H1 (cell line): Measurements from ENCODE around the gene SPINK7. TPM values are rescaled to one million over a fixed set of nuclear protein-coding genes. Genes with fewer than 3 reads are reported as not detected.

Experiments used
- CTCF ChIA-PET: fragments of 300-600 bp; sonication (Branson Sonifier 250); formaldehyde crosslinking; loops from one replicate; lab custom pipeline; 2021; ENCODE audit not compliant: partially characterized antibody; lab: Charles Lee
- POLR2A ChIA-PET: fragments of 300-600 bp; sonication (Branson Sonifier 250); formaldehyde crosslinking; loops from one replicate; lab custom pipeline; 2021; ENCODE audit warnings: inconsistent platforms; ENCODE audit not compliant: partially characterized antibody; lab: Charles Lee
- DNase-seq, 2 experiments: peaks; one replicate each; pipeline versions ENCODE4 v3.0.0 to v3.0.0-alpha.2; 2010 to 2022; ENCODE audit warnings: low spot score in 2 of 2, low read depth in 1 of 2, mixed read lengths in 1 of 2
- FAIRE-seq: peaks from 2 replicates; lab custom pipeline; 2011; peaks lifted over from hg19 to GRCh38; lab: Jason Lieb, UNC
- H2AFZ ChIP-seq: 2 replicates; pipeline ENCODE4 v1.8.1; 2012; ENCODE audit warnings: low read length, inconsistent platforms
- H2AK5ac ChIP-seq: 2 replicates; pipeline ENCODE4 v1.6.1; 2013; ENCODE audit warnings: low read depth, low read length
- H2BK120ac ChIP-seq: replicated peaks from 2 replicates; pipeline ENCODE3; 2013; ENCODE audit warnings: low read depth, low read length, inconsistent platforms
- H2BK12ac ChIP-seq: 2 replicates; pipeline ENCODE4 v1.6.1; 2013; ENCODE audit warnings: low read depth, low read length
- H2BK15ac ChIP-seq: 2 replicates; pipeline ENCODE4 v1.6.1; 2013; ENCODE audit warnings: low read length
- H2BK20ac ChIP-seq: 2 replicates; pipeline ENCODE4 v1.6.1; 2013; ENCODE audit warnings: low read length
- H2BK5ac ChIP-seq: 2 replicates; pipeline ENCODE4 v1.6.1; 2013; ENCODE audit warnings: low read depth, low read length
- H3K14ac ChIP-seq: 2 replicates; pipeline ENCODE4 v1.6.1; 2013; ENCODE audit warnings: inconsistent platforms; ENCODE audit not compliant: insufficient read length
- H3K18ac ChIP-seq: 2 replicates; pipeline ENCODE4 v1.6.1; 2013; ENCODE audit warnings: low read length; ENCODE audit errors: extremely low read depth
- H3K23ac ChIP-seq: 2 replicates; pipeline ENCODE4 v1.6.1; 2013; ENCODE audit warnings: inconsistent platforms; ENCODE audit not compliant: insufficient read length
- H3K23me2 ChIP-seq: 2 replicates; pipeline ENCODE4 v1.6.1; 2013; ENCODE audit warnings: low read depth, low read length
- H3K27ac ChIP-seq: 2 replicates; pipeline ENCODE4 v1.6.1; 2011; ENCODE audit warnings: low read depth, low read length, inconsistent platforms
- H3K27me3 ChIP-seq, 4 experiments: replicated peaks in 1 of 4; 1 replicate in 1 of 4; 2 replicates in 3 of 4; pipeline versions ENCODE4 v1.6.1 to v1.8.1; 2011 to 2013; ENCODE audit warnings: low read length in 3 of 4, mild to moderate bottlenecking in 3 of 4, inconsistent platforms in 2 of 4, mixed read lengths in 2 of 4, moderate library complexity in 1 of 4; ENCODE audit not compliant: control insufficient read depth in 3 of 4, insufficient read depth in 3 of 4; ENCODE audit errors: extremely low read depth in 1 of 4
- H3K36me3 ChIP-seq, 4 experiments: 2 replicates each; pipeline versions ENCODE4 v1.6.1 to v1.8.1; 2011 to 2013; ENCODE audit warnings: mild to moderate bottlenecking in 4 of 4, low read length in 3 of 4, moderate library complexity in 2 of 4, control low read depth in 1 of 4, inconsistent platforms in 1 of 4; ENCODE audit not compliant: insufficient read depth in 4 of 4, control insufficient read depth in 2 of 4
- H3K4ac ChIP-seq: replicated peaks from 2 replicates; pipeline ENCODE3; 2013; ENCODE audit warnings: low read length, low read depth, mixed read lengths, inconsistent platforms; ENCODE audit not compliant: insufficient read length
- H3K4me1 ChIP-seq, 4 experiments: replicated peaks in 1 of 4; 1 replicate in 1 of 4; 2 replicates in 3 of 4; pipeline versions ENCODE4 v1.6.1 to v1.8.1; 2011 to 2013; ENCODE audit warnings: low read length in 3 of 4, inconsistent platforms in 2 of 4, mixed read lengths in 1 of 4; ENCODE audit not compliant: insufficient read depth in 4 of 4, control insufficient read depth in 3 of 4
- H3K4me2 ChIP-seq, 2 experiments: 2 replicates each; pipeline versions ENCODE4 v1.6.1 to v1.8.1; 2011 to 2013; ENCODE audit warnings: low read depth in 2 of 2, low read length in 2 of 2, control low read depth in 1 of 2, inconsistent platforms in 1 of 2, mild to moderate bottlenecking in 1 of 2; ENCODE audit not compliant: insufficient read depth in 1 of 2
- H3K4me3 ChIP-seq, 4 experiments: fragments of 200-600, 300-600 bp in 1 of 4; sonication (generic), shearing (Covaris generic), sonication (Bioruptor Twin) in 1 of 4; 2 replicates each; pipeline versions ENCODE4 v1.5.1 to v1.8.1; 2011 to 2016; ENCODE audit warnings: low read length in 4 of 4, low read depth in 3 of 4, control low read depth in 2 of 4, inconsistent platforms in 2 of 4, mild to moderate bottlenecking in 2 of 4, mixed read lengths in 1 of 4, moderate library complexity in 1 of 4; ENCODE audit not compliant: insufficient read depth in 2 of 4; ENCODE audit errors: extremely low read depth in 1 of 4
- H3K56ac ChIP-seq: replicated peaks from 2 replicates; pipeline ENCODE3; 2013; ENCODE audit warnings: low read depth, mild to moderate bottlenecking, mixed read lengths, low read length, inconsistent platforms; ENCODE audit not compliant: insufficient read length
- H3K79me1 ChIP-seq: 2 replicates; pipeline ENCODE4 v1.6.1; 2013; ENCODE audit warnings: low read depth, low read length, control low read depth
- H3K79me2 ChIP-seq, 2 experiments: 2 replicates each; pipeline versions ENCODE4 v1.6.1 to v1.8.1; 2012 to 2013; ENCODE audit warnings: low read length in 2 of 2, mild to moderate bottlenecking in 2 of 2, inconsistent platforms in 1 of 2; ENCODE audit not compliant: insufficient read depth in 2 of 2, control insufficient read depth in 1 of 2
- H3K9ac ChIP-seq, 4 experiments: replicated peaks in 1 of 4; 1 replicate in 1 of 4; 2 replicates in 3 of 4; pipeline versions ENCODE4 v1.6.1 to v1.8.1; 2011 to 2013; ENCODE audit warnings: low read depth in 3 of 4, low read length in 3 of 4, control low read depth in 2 of 4, mild to moderate bottlenecking in 2 of 4, moderate library complexity in 2 of 4, inconsistent platforms in 1 of 4; ENCODE audit errors: extremely low read depth in 1 of 4
- H3K9me3 ChIP-seq, 2 experiments: 2 replicates each; pipeline versions ENCODE4 v1.6.1 to v1.8.1; 2012 to 2013; ENCODE audit warnings: mild to moderate bottlenecking in 2 of 2, moderate library complexity in 2 of 2, control low read depth in 1 of 2, inconsistent platforms in 1 of 2, low read depth in 1 of 2, low read length in 1 of 2, mixed read lengths in 1 of 2; ENCODE audit not compliant: insufficient read depth in 2 of 2
- H4K20me1 ChIP-seq, 2 experiments: replicated peaks in 1 of 2; 2 replicates each; pipeline versions ENCODE3 to v1.8.1; 2011 to 2013; ENCODE audit warnings: inconsistent platforms in 2 of 2, low read length in 2 of 2, mild to moderate bottlenecking in 1 of 2; ENCODE audit not compliant: insufficient read depth in 2 of 2, control insufficient read depth in 1 of 2
- H4K5ac ChIP-seq: 2 replicates; pipeline ENCODE4 v1.6.1; 2013; ENCODE audit warnings: low read length, low read depth, mixed read lengths, inconsistent platforms; ENCODE audit not compliant: insufficient read length
- H4K8ac ChIP-seq: 2 replicates; pipeline ENCODE4 v1.8.0; 2013; ENCODE audit warnings: mild to moderate bottlenecking, moderate library complexity, low read length, inconsistent platforms; ENCODE audit not compliant: insufficient read depth; ENCODE audit errors: extremely low read depth
- H4K91ac ChIP-seq: replicated peaks from 2 replicates; pipeline ENCODE3; 2013; ENCODE audit warnings: low read length, mixed read lengths, inconsistent platforms; ENCODE audit not compliant: insufficient read length
- CEBPB ChIP-seq: IDR thresholded peaks from 2 replicates; pipeline ENCODE4 v1.6.1; 2012; ENCODE audit warnings: low read depth, low read length
- EGR1 ChIP-seq: IDR thresholded peaks from 2 replicates; pipeline ENCODE4 v1.6.1; 2011; ENCODE audit warnings: low read depth, low read length, borderline replicate concordance
- GTF2F1 ChIP-seq: IDR thresholded peaks from 2 replicates; pipeline ENCODE4 v1.6.1; 2012; ENCODE audit warnings: low read depth, low read length, improper control_type of control experiment, borderline replicate concordance
- HDAC6 ChIP-seq: IDR thresholded peaks from one replicate; pipeline ENCODE4 v1.7.1; 2012; ENCODE audit warnings: low read depth, mild to moderate bottlenecking, inconsistent platforms, low read length, moderate library complexity
- KDM5A ChIP-seq: fragments of 200-600 bp; IDR thresholded peaks from 2 replicates; pipeline ENCODE4 v1.7.1; 2012; ENCODE audit warnings: mild to moderate bottlenecking, low read length, inconsistent platforms, mixed read lengths
- RAD21 ChIP-seq, 2 experiments: IDR thresholded peaks in 1 of 2; conservative IDR thresholded peaks in 1 of 2; 2 replicates each; pipeline ENCODE4 v1.6.1; 2011; ENCODE audit warnings: low read depth in 2 of 2, low read length in 2 of 2, improper control_type of control experiment in 1 of 2, inconsistent platforms in 1 of 2, mild to moderate bottlenecking in 1 of 2, moderate library complexity in 1 of 2
- SIN3A ChIP-seq, 2 experiments: IDR thresholded peaks in 1 of 2; conservative IDR thresholded peaks in 1 of 2; 2 replicates each; pipeline ENCODE4 v1.6.1; 2011 to 2012; ENCODE audit warnings: low read length in 2 of 2, improper control_type of control experiment in 1 of 2, low read depth in 1 of 2, mild to moderate bottlenecking in 1 of 2
- SIX5 ChIP-seq: IDR thresholded peaks from 2 replicates; pipeline ENCODE4 v1.6.1; 2011; ENCODE audit warnings: mild to moderate bottlenecking, low read depth, low read length
- SP1 ChIP-seq: IDR thresholded peaks from 2 replicates; pipeline ENCODE4 v1.6.1; 2011; ENCODE audit warnings: low read depth, low read length
- SRF ChIP-seq: IDR thresholded peaks from 2 replicates; pipeline ENCODE4 v1.6.1; 2011; ENCODE audit warnings: mild to moderate bottlenecking, low read depth, low read length, moderate library complexity
- TEAD4 ChIP-seq: IDR thresholded peaks from 2 replicates; pipeline ENCODE4 v1.6.1; 2012; ENCODE audit warnings: low read depth, low read length, inconsistent platforms, mixed read lengths
- polyA plus RNA-seq, 7 experiments: library from polyadenylated mRNA; depleted of rRNA in 3 of 7; stranded (reverse) in 5 of 7; unstranded in 2 of 7; fragments of >200 nt in 5 of 7; fragments of 200-250 nt in 2 of 7; gene quantifications; 1 replicate in 5 of 7; 2 replicates in 1 of 7; 4 replicates in 1 of 7; pipeline versions ENCODE4 v1.2.1 to v1.2.3, GENCODE V29; 2011 to 2013; ENCODE audit warnings: missing spikeins in 2 of 7, mixed read lengths in 2 of 7
- total RNA-seq: library from RNA; stranded (reverse); fragmentation: NEBNext Ultra II Directional; extraction: Animal tissue kit (Norgen Biotek cat#: 25700); gene quantifications from 2 replicates; pipeline ENCODE4 v1.2.1, GENCODE V29; 2021
- TF ChIP-seq, protein P1 (sequence below): IDR thresholded peaks from 2 replicates; pipeline ENCODE4 v1.6.1; 2012; ENCODE audit warnings: inconsistent platforms

SPINK7 gene
- total and polyA plus RNA-seq, 2 of the 8 experiments (the other 6 are each of a cell fraction or from before 2014, with no cell fraction given): not detected

GRCh38 chr5:148309746-148310145 lies 2.5 kb upstream of the SPINK7 start:
- no peaks in the 10 kb centered on the region; the same call in 1 of the 2 replicates for H3K79me1 ChIP-seq
- no peak overlapping the region for H3K56ac ChIP-seq
- no peaks in the 10 kb centered on the region for H3K4me1 ChIP-seq
- no peak overlapping the region for H2AFZ ChIP-seq
- no peak overlapping the region for H4K8ac ChIP-seq
- H3K23ac ChIP-seq: no peak overlapping the region
- H2BK12ac ChIP-seq: no peak overlapping the region
- no peak overlapping the region for H3K18ac ChIP-seq
- no peak overlapping the region for H2AK5ac ChIP-seq
- no peak overlapping the region for H3K27ac ChIP-seq
- no peak overlapping the region for H2BK15ac ChIP-seq
- H2BK20ac ChIP-seq: no peak overlapping the region
- H4K5ac ChIP-seq: no peak overlapping the region
- POLR2A ChIA-PET: no interaction called here
- H3K4ac ChIP-seq: no peak overlapping the region
- H3K9ac ChIP-seq: no peak overlapping the region
- no peaks in the 10 kb centered on the region for H3K36me3 ChIP-seq
- H3K4me2 ChIP-seq: no peak overlapping the region
- FAIRE-seq: no peak
- H2BK120ac ChIP-seq: no peak overlapping the region
- H3K23me2 ChIP-seq: no peaks in the 10 kb centered on the region
- H4K20me1 ChIP-seq: no peaks in the 10 kb centered on the region
- no peak overlapping the region for H3K4me3 ChIP-seq
- H4K91ac ChIP-seq: no peak overlapping the region
- no peak for DNase-seq
- H3K9me3 ChIP-seq: peaks cover 0 to 4% of the 10 kb centered on the region in 2 experiments; a peak in 1 of 4 replicates
- H3K14ac ChIP-seq: no peak overlapping the region
- H3K27me3 ChIP-seq: peaks cover 0 to 2% (median 0%) of the 10 kb centered on the region in 4 experiments; a peak in 1 of 7 replicates
- no peak for TF ChIP-seq SRF
- no peak for TF ChIP-seq GTF2F1
- TF ChIP-seq TEAD4: no peak
- TF ChIP-seq HDAC6: no peak
- no peak for TF ChIP-seq EGR1
- no peak for TF ChIP-seq CEBPB
- TF ChIP-seq, protein P1, sequence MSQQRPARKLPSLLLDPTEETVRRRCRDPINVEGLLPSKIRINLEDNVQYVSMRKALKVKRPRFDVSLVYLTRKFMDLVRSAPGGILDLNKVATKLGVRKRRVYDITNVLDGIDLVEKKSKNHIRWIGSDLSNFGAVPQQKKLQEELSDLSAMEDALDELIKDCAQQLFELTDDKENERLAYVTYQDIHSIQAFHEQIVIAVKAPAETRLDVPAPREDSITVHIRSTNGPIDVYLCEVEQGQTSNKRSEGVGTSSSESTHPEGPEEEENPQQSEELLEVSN: no peak
- TF ChIP-seq RAD21 (IDR thresholded peaks at IDR 0.05 in 1 of 2, conservative IDR thresholded peaks at IDR 0.05 in 1 of 2; ENCODE audit: low read depth in 2 of 2, low read length in 2 of 2): no peak
- TF ChIP-seq SIX5: no peak
- TF ChIP-seq SP1: no peak
- TF ChIP-seq KDM5A: no peak
- no peak for TF ChIP-seq SIN3A (conservative IDR thresholded peaks at IDR 0.05 in 1 of 2, IDR thresholded peaks at IDR 0.05 in 1 of 2; ENCODE audit: low read depth in 1 of 2, low read length in 2 of 2)
- CTCF ChIA-PET: no interaction called here
- no peak overlapping the region for H2BK5ac ChIP-seq
- H3K79me2 ChIP-seq: no peaks in the 10 kb centered on the region
